Neutrophil (primary cell): ENCODE measurements around the gene TCF12.

Experiments used
- H3K27ac ChIP-seq: fragments of 200-600 bp; sonication (generic); 2 replicates; pipeline ENCODE4 v1.5.1; 2016; ENCODE audit warnings: mild to moderate bottlenecking, moderate library complexity
- H3K27me3 ChIP-seq: fragments of 200-600 bp; sonication (generic); 2 replicates; pipeline ENCODE4 v1.6.0; 2016; ENCODE audit warnings: mild to moderate bottlenecking
- H3K36me3 ChIP-seq: fragments of 200-600 bp; sonication (generic); 2 replicates; pipeline ENCODE4 v1.5.1; 2017
- H3K4me1 ChIP-seq, 2 experiments: fragments of 200-600 bp in 1 of 2; sonication (generic) in 1 of 2; 1 replicate in 1 of 2; 2 replicates in 1 of 2; pipeline versions ENCODE4 v1.5.1 to v1.6.1; 2013 to 2016; ENCODE audit warnings: low read depth in 1 of 2, low read length in 1 of 2, mild to moderate bottlenecking in 1 of 2, moderate library complexity in 1 of 2; ENCODE audit not compliant: control insufficient read depth in 1 of 2, insufficient read depth in 1 of 2
- H3K4me3 ChIP-seq, 2 experiments: fragments of 200-600 bp in 1 of 2; sonication (generic) in 1 of 2; 1 replicate in 1 of 2; 2 replicates in 1 of 2; pipeline ENCODE4 v1.5.1; 2013 to 2016; ENCODE audit warnings: low read depth in 1 of 2, low read length in 1 of 2, mild to moderate bottlenecking in 1 of 2, moderate library complexity in 1 of 2
- H3K9me3 ChIP-seq: fragments of 200-600 bp; sonication (generic); 2 replicates; pipeline ENCODE4 v1.5.1; 2016
- CTCF ChIP-seq: fragments of 200-600 bp; sonication (generic); IDR thresholded peaks from 2 replicates; pipeline ENCODE4 v1.5.1; 2016; ENCODE audit warnings: antibody characterized with exemption

Gene TCF12

GRCh38 chr15:57255751-57256341 lies 337.4 kb downstream of the TCF12 start:
- Histone ChIP-seq H3K27ac (no peak overlapping the region), H3K4me1 (no peaks in the 10 kb centered on the region), H3K27me3 (no peaks in the 10 kb centered on the region), H3K4me3 (no peak overlapping the region), H3K36me3 (peaks cover 17% of the 10 kb centered on the region), H3K9me3 (no peaks in the 10 kb centered on the region)
- no peak for TF ChIP-seq CTCF

GRCh38 chr15:57256939-57257338 lies 338.5 kb downstream of the TCF12 start:
- no peak for TF ChIP-seq CTCF
- H3K9me3 ChIP-seq, result no peaks in the 10 kb centered on the region
- no peaks in the 10 kb centered on the region for H3K4me1 ChIP-seq
- H3K36me3 ChIP-seq, result peaks cover 18% of the 10 kb centered on the region
- H3K27me3 ChIP-seq, result no peaks in the 10 kb centered on the region
- no peak overlapping the region for H3K27ac ChIP-seq
- no peak overlapping the region for H3K4me3 ChIP-seq

GRCh38 chr15:57259568-57260040 lies 341.2 kb downstream of the TCF12 start:
- Histone ChIP-seq H3K27me3 (no peaks in the 10 kb centered on the region), H3K9me3 (no peaks in the 10 kb centered on the region)

GRCh38 chr15:57263520-57263919 lies 345.1 kb downstream of the TCF12 start:
- Histone ChIP-seq H3K27ac (no peak overlapping the region), H3K4me3 (no peak overlapping the region), H3K4me1 (no peaks in the 10 kb centered on the region), H3K9me3 (no peaks in the 10 kb centered on the region), H3K36me3 (peaks cover 30% of the 10 kb centered on the region), H3K27me3 (no peaks in the 10 kb centered on the region)
- TF ChIP-seq CTCF, result no peak

More at GRCh38 chr15:57259568-57260040, 341.2 kb downstream of the TCF12 start:
- H3K27ac ChIP-seq, result no peak overlapping the region
- H3K4me3 ChIP-seq, result no peak overlapping the region
- no peaks in the 10 kb centered on the region for H3K4me1 ChIP-seq
- TF ChIP-seq CTCF, result no peak
- peaks cover 27% of the 10 kb centered on the region for H3K36me3 ChIP-seq

- Histone ChIP-seq H3K27ac (no peak overlapping the region), H3K4me1 (no peaks in the 10 kb centered on the region), H3K9me3 (no peaks in the 10 kb centered on the region), H3K4me3 (no peak overlapping the region), H3K27me3 (no peaks in the 10 kb centered on the region), H3K36me3 (peaks cover 17% of the 10 kb centered on the region)
- TF ChIP-seq CTCF, result no peak
These were observed 354.4 kb downstream of the TCF12 start for GRCh38 chr15:57272771-57273357.
